Brain microvascular endothelial cell (primary cell): ENCODE results near the gene TMEM271.
"Not testable (repeated sequence)": the region's sequence is repeated elsewhere in the genome, so short reads cannot be mapped to it uniquely, and the experiment has no call there.

Experiments
- DNase-seq: peaks from one replicate; pipeline ENCODE4 v3.0.0-alpha.2; 2020
- H3K27ac ChIP-seq: fragments of 250-450 bp; sonication (Bioruptor Pico); 2 replicates; pipeline ENCODE4 v1.5.1; 2020; ENCODE audit warnings: mild to moderate bottlenecking, moderate library complexity
- H3K27me3 ChIP-seq: fragments of 250-450 bp; sonication (Bioruptor Pico); replicated peaks from 2 replicates; pipeline ENCODE4 v1.5.1; 2020; ENCODE audit warnings: mild to moderate bottlenecking
- H3K36me3 ChIP-seq: fragments of 250-450 bp; sonication (Bioruptor Pico); replicated peaks from 2 replicates; pipeline ENCODE4 v1.5.1; 2020; ENCODE audit warnings: mild to moderate bottlenecking
- H3K4me3 ChIP-seq: 2 replicates; pipeline ENCODE4 v1.5.1; 2011; ENCODE audit warnings: low read depth, mild to moderate bottlenecking, control low read depth, low read length, moderate library complexity
- CTCF ChIP-seq: IDR thresholded peaks from 2 replicates; pipeline ENCODE4 v1.5.1; 2011; ENCODE audit warnings: low read depth, mild to moderate bottlenecking, moderate library complexity, low read length, control low read depth, inconsistent platforms; ENCODE audit errors: missing control alignments
- in situ Hi-C: cut with HindIII; loops from 2 replicates; pipeline ENCODE4 v1.10.0; 2017; ENCODE audit warnings: low sequenced_read_pairs, low pct_ligation_motif_present

The TMEM271 gene

GRCh38 chr4:592825-593520, 16.9 kb upstream of the TMEM271 start:
- Histone ChIP-seq H3K4me3 (no peak overlapping the region), H3K36me3 (no peaks in the 10 kb centered on the region)
- in situ Hi-C loops = no loop called here

GRCh38 chr4:592178-592577, 16.1 kb upstream of the TMEM271 start:
- H3K27ac ChIP-seq, H3K4me3 ChIP-seq, DNase-seq, in situ Hi-C loops, H3K36me3 ChIP-seq, H3K27me3 ChIP-seq: not testable (repeated sequence)

More at GRCh38 chr4:592825-593520, 16.9 kb upstream of the TMEM271 start:
- Histone ChIP-seq H3K27me3 (no peaks in the 10 kb centered on the region), H3K27ac (no peak overlapping the region)
- no peak for DNase-seq
- TF ChIP-seq CTCF = no peak

- Histone ChIP-seq H3K27me3 (no peaks in the 10 kb centered on the region), H3K4me3 (no peak overlapping the region), H3K36me3 (no peaks in the 10 kb centered on the region), H3K27ac (no peak overlapping the region)
- in situ Hi-C loops = no loop called here
- DNase-seq = no peak
- TF ChIP-seq CTCF = no peak
These were observed 14.3 kb upstream of the TMEM271 start for GRCh38 chr4:590313-590841.

GRCh38 chr4:589219-589963, 13.3 kb upstream of the TMEM271 start:
- Histone ChIP-seq H3K27ac (no peak overlapping the region), H3K36me3 (no peaks in the 10 kb centered on the region), H3K27me3 (no peaks in the 10 kb centered on the region), H3K4me3 (no peak overlapping the region)
- no peak for TF ChIP-seq CTCF
- in situ Hi-C loops = no loop called here
- DNase-seq = no peak

- no peak for DNase-seq
- no peaks in the 10 kb centered on the region for H3K36me3 ChIP-seq
- no peak for TF ChIP-seq CTCF
- H3K27me3 ChIP-seq = no peaks in the 10 kb centered on the region
- H3K27ac ChIP-seq = no peak overlapping the region
- in situ Hi-C loops = no loop called here
- H3K4me3 ChIP-seq = no peak overlapping the region
These were observed 12.3 kb upstream of the TMEM271 start for GRCh38 chr4:588351-588849.

GRCh38 chr4:587671-588350, 11.7 kb upstream of the TMEM271 start:
- H3K4me3 ChIP-seq = no peak overlapping the region
- in situ Hi-C loops = no loop called here
- H3K27me3 ChIP-seq = no peaks in the 10 kb centered on the region

More at GRCh38 chr4:587671-588350, 11.7 kb upstream of the TMEM271 start:
- no peak for TF ChIP-seq CTCF
- Histone ChIP-seq H3K27ac (no peak overlapping the region), H3K36me3 (no peaks in the 10 kb centered on the region)
- no peak for DNase-seq
